ENCODE results near the gene MATK. TPM values are rescaled to one million over a fixed set of nuclear protein-coding genes. Genes with fewer than 3 reads are reported as not detected.

MATK gene, protein sequence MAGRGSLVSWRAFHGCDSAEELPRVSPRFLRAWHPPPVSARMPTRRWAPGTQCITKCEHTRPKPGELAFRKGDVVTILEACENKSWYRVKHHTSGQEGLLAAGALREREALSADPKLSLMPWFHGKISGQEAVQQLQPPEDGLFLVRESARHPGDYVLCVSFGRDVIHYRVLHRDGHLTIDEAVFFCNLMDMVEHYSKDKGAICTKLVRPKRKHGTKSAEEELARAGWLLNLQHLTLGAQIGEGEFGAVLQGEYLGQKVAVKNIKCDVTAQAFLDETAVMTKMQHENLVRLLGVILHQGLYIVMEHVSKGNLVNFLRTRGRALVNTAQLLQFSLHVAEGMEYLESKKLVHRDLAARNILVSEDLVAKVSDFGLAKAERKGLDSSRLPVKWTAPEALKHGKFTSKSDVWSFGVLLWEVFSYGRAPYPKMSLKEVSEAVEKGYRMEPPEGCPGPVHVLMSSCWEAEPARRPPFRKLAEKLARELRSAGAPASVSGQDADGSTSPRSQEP
- total RNA-seq (1 to 10 TPM; 9.1 to 9.4 TPM), total RNA-seq (3.5 to 114 (median 14.0) reads per million in 172 experiments)
- polyA plus RNA-seq (2013, experiment 1 of 2), result 19.6 TPM
- polyA plus RNA-seq (2013, experiment 2 of 2), result 21.3 TPM

DNA sequence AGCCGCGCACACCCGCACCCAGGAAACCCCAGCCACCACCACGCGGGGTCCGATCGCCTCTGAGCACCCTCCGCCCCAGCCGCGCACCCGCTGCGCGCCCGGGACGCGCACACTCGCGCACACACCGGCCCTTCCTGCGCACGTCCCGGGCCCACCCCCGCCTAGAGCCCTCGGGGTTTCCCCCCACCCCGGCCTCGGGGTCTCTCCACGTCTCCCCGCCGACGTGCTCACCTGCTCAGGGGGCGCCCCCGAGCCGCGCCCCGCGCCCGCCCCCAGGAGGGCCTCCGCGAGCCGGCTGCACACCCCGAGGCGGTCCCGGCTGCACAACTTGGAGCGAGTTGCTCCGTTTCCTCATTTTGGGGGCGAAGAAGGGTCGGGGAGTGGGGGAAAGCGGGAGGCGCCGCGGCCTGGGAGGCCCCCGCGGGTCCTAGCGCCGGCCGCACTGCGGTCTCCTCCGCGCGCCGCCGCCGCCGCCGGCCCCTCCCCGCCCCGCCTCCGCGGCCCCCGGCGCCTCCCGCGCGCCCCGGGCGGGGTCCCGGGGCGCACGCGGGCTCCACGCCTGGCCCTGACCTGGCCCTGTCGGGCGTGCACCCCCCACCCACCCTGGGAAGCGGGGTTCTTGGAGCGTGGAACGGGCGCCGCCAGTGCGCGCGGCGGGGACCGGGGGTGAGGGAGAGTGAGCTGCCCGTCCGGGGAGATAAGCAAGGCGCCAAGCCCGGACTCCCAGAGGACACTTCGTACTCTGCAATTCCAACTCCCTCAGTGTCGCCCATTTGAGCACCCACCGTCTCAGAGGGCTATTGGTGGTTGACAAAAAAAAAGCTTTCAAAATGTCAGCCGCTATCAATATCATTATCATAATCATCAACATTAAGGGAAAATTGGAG is at the start of gene MATK:
MATK (minus strand) TSS at position 444 of the 887 bp plus-strand sequence. CDS start 1,246 bp downstream, outside the sequence.
- peaks cover 4% of the 10 kb centered on the region for H3K9me3 Mint-ChIP-seq
- peaks cover 21% of the 10 kb centered on the region for H3K4me1 ChIP-seq (ENCODE audit: insufficient read depth, low read length)
- no peak for TF ChIP-seq CTCF (IDR thresholded peaks at IDR 0.05)
- no peaks in the 10 kb centered on the region for H3K27me3 Mint-ChIP-seq
- DNase-seq (peak in 4 of 14 experiments; percentile 7 to 54 (median 38)), ATAC-seq (ENCODE audit: poor library complexity) (peak; percentile 31)
- H3K36me3 Mint-ChIP-seq (ENCODE audit: low read depth), result peaks cover 15% of the 10 kb centered on the region
- intact Hi-C loops (cut with DNase I, micrococcal nuclease), result no loop called here
- no peak within 1 kb of the TSS for H3K27ac Mint-ChIP-seq
- H3K27me3 ChIP-seq (ENCODE audit: control insufficient read depth in 1 of 2, insufficient read depth in 2 of 2, low read length in 2 of 2), result no peaks in the 10 kb centered on the region
- ChIA-PET POLR2A (interaction anchor here (1.4 to 1.6 kb wide), 2 partner anchors 24 to 26 kb away, joined by 4 to 5 read pairs; partner anchors contain the start of gene MRPL54), CTCF (no interaction called here)
- H3K4me3 Mint-ChIP-seq, result peak within 1 kb of the TSS; percentile 77
- peaks cover 4% of the 10 kb centered on the region for H3K36me3 ChIP-seq (ENCODE audit: insufficient read depth, low read length)
- peaks cover 15 to 38% of the 10 kb centered on the region in 2 experiments for H3K9me3 ChIP-seq (ENCODE audit: control insufficient read depth in 1 of 2, insufficient read depth in 1 of 2, low read length in 2 of 2)
- peaks cover 8% of the 10 kb centered on the region for H3K4me1 Mint-ChIP-seq (ENCODE audit: low read depth)
- peak within 1 kb of the TSS; percentile 57 for H3K4me3 ChIP-seq (ENCODE audit: low read length)
- H3K27ac ChIP-seq (ENCODE audit: low read depth in 1 of 2, low read length in 2 of 2), result no peak within 1 kb of the TSS

- CTCF ChIA-PET, result no interaction called here
- H3K27ac ChIP-seq (ENCODE audit: low read depth in 1 of 2, low read length in 2 of 2), result no peak overlapping the region
- ATAC-seq (ENCODE audit: poor library complexity), result no peak
Observed at GRCh38 chr19:3835055-3835435, 48.9 kb upstream of the MATK start.

More at GRCh38 chr19:3835055-3835435, 48.9 kb upstream of the MATK start:
- H3K9me3 Mint-ChIP-seq, result no peaks in the 10 kb centered on the region
- H3K9me3 ChIP-seq (ENCODE audit: control insufficient read depth in 1 of 2, insufficient read depth in 1 of 2, low read length in 2 of 2), result no peaks in the 10 kb centered on the region
- no peak overlapping the region for H3K4me3 Mint-ChIP-seq
- H3K27me3 Mint-ChIP-seq, result no peaks in the 10 kb centered on the region
- H3K4me1 ChIP-seq (ENCODE audit: insufficient read depth, low read length), result peaks cover 5% of the 10 kb centered on the region
- no peak for TF ChIP-seq CTCF (IDR thresholded peaks at IDR 0.05)
- H3K36me3 Mint-ChIP-seq (ENCODE audit: low read depth), result no peaks in the 10 kb centered on the region
- H3K4me1 Mint-ChIP-seq (ENCODE audit: low read depth), result no peaks in the 10 kb centered on the region
- POLR2A ChIA-PET, result no interaction called here
- no peaks in the 10 kb centered on the region for H3K27me3 ChIP-seq (ENCODE audit: control insufficient read depth in 1 of 2, insufficient read depth in 2 of 2, low read length in 2 of 2)
- no peak overlapping the region for H3K27ac Mint-ChIP-seq
- intact Hi-C loops (cut with DNase I, micrococcal nuclease), result no loop called here
- no peaks in the 10 kb centered on the region for H3K36me3 ChIP-seq (ENCODE audit: insufficient read depth, low read length)
- H3K4me3 ChIP-seq (ENCODE audit: low read length), result no peak overlapping the region
- no peak for DNase-seq
